Small intestine (tissue), 7 donors: ENCODE data around the gene RAB5B. TPM values are rescaled to one million over a fixed set of nuclear protein-coding genes. Genes with fewer than 3 reads are reported as not detected.

Source experiments
- DNase-seq, 2 donors: peaks; one replicate each; pipeline versions ENCODE4 v3.0.0 to v3.0.0-alpha.2; 2013
- FAIRE-seq: peaks from 2 replicates; lab custom pipeline; 2012; peaks lifted over from hg19 to GRCh38; lab: Jason Lieb, UNC
- H3K27ac ChIP-seq, 3 donors: one replicate each; pipeline ENCODE4 v1.5.1; 2013; ENCODE audit warnings: low read length in 2 of 3, mild to moderate bottlenecking in 2 of 3, control low read depth in 1 of 3, inconsistent platforms in 1 of 3, low read depth in 1 of 3, moderate library complexity in 1 of 3
- H3K27me3 ChIP-seq, 3 donors: one replicate each; pipeline ENCODE4 v1.6.1; 2013; ENCODE audit warnings: low read length in 3 of 3, inconsistent platforms in 1 of 3; ENCODE audit not compliant: control insufficient read depth in 3 of 3, insufficient read depth in 3 of 3
- H3K36me3 ChIP-seq, 3 donors: one replicate each; pipeline ENCODE4 v1.6.1; 2013; ENCODE audit warnings: low read length in 3 of 3, inconsistent platforms in 1 of 3, low read depth in 1 of 3, mild to moderate bottlenecking in 1 of 3, moderate library complexity in 1 of 3; ENCODE audit not compliant: control insufficient read depth in 3 of 3, insufficient read depth in 2 of 3
- H3K4me1 ChIP-seq, 3 donors: one replicate each; pipeline ENCODE4 v1.6.1; 2013; ENCODE audit warnings: low read length in 2 of 3, inconsistent platforms in 1 of 3, low read depth in 1 of 3, mild to moderate bottlenecking in 1 of 3, moderate library complexity in 1 of 3; ENCODE audit not compliant: control insufficient read depth in 3 of 3, insufficient read depth in 2 of 3
- H3K4me3 ChIP-seq, 3 donors: one replicate each; pipeline ENCODE4 v1.5.1; 2013; ENCODE audit warnings: low read length in 3 of 3, control low read depth in 1 of 3, inconsistent platforms in 1 of 3, low read depth in 1 of 3, mild to moderate bottlenecking in 1 of 3, moderate library complexity in 1 of 3
- H3K9me3 ChIP-seq, 2 donors: one replicate each; pipeline ENCODE4 v1.6.1; 2013; ENCODE audit warnings: low read depth in 1 of 2, low read length in 1 of 2; ENCODE audit not compliant: control insufficient read depth in 2 of 2, insufficient read depth in 1 of 2
- WGBS, 3 donors: extraction: QIAGEN DNeasy Blood & Tissue Kit; methylation state at CpG; one replicate each; pipeline ENCODE4 v1.1.7; 2013; 5-methylcytosine and 5-hydroxymethylcytosine counted together
- polyA plus RNA-seq, 4 donors: library from polyadenylated mRNA; stranded (reverse) in 3 of 4; unstranded in 1 of 4; fragments of 200-250 nt in 3 of 4; fragments of 120-200 nt in 1 of 4; gene quantifications; one replicate each; pipeline versions ENCODE4 v1.2.1 to v1.2.3, GENCODE V29; 2013
- donor health status: healthy with polysubstance abuse.
- donor health status: control.
- donor health status: control.
- donor health status: Bipolar disorder and iron deficiency.
- donor health status: healthy.

Gene RAB5B
- polyA plus RNA-seq, 4 donors = 45.8 to 119 (median 48.5) TPM

DNA sequence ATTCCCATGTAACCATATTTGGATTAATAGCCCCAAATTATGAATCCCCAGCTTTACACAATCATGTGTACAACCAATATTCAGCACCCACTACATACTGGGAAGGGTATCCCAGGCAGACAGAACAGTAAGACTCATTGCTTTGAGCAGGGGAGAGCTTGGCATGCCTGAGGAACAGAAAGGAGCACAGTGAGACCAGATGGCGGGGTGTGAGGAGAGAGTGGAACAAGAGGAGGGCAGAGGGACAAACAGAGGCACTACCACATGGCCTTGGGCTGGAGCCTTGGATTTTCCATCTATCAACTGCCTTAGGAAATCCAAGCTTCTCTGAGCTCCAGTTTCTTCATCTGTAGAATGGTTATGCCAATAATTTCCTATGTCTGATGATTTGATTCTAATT, 39.1 kb upstream of the RAB5B start:
- Histone ChIP-seq H3K27me3 (peaks cover 0 to 21% (median 0%) of the 10 kb centered on the region in 3 donors), H3K4me1 (peaks cover 8 to 38% (median 14%) of the 10 kb centered on the region in 3 donors), H3K27ac (no peak overlapping the region), H3K36me3 (peaks cover 4 to 14% (median 9%) of the 10 kb centered on the region in 3 donors), H3K4me3 (no peak overlapping the region), H3K9me3 (no peaks in the 10 kb centered on the region)
- WGBS, 3 donors = 88 to 100% (median 96%) methylated on average over 1 of the region's 1 CpG
- FAIRE-seq (no peak), DNase-seq (no peak)

DNA sequence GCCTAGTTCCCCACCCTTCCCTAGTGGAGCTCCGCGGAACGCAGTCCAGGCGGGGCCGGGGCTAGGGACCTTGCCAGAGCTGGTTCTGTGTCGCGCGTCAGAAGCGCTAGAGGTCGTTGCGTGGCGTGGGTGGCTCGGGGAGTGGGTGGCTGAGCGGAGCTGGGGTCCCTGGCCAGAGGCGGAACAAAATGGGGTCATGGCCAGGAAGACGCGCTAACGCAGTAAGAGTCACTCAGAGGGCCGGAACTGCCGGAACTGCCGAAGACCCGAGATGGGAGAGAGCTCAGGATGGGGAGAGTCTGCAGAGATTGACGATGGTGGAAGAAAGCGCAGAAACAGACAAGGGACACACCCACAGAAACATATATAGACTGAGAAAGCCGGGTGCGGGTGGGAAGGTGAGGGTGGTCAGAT, 38.1 kb upstream of the RAB5B start:
- H3K4me1 ChIP-seq = peaks cover 8 to 37% (median 13%) of the 10 kb centered on the region in 3 donors
- H3K27ac ChIP-seq = peak overlapping the region in 2 of 3 donors; percentile 51 to 67
- peaks cover 0 to 21% (median 0%) of the 10 kb centered on the region in 3 donors for H3K27me3 ChIP-seq
- 54 to 90% (median 79%) methylated on average over 26 of the region's 26 CpGs for WGBS, 3 donors
- FAIRE-seq (no peak), DNase-seq (peak in 1 of 2 donors; percentile 31)
- peak overlapping the region in 1 of 3 donors; percentile 13 for H3K4me3 ChIP-seq
- H3K36me3 ChIP-seq = peaks cover 4 to 14% (median 14%) of the 10 kb centered on the region in 3 donors
- H3K9me3 ChIP-seq = no peaks in the 10 kb centered on the region

DNA sequence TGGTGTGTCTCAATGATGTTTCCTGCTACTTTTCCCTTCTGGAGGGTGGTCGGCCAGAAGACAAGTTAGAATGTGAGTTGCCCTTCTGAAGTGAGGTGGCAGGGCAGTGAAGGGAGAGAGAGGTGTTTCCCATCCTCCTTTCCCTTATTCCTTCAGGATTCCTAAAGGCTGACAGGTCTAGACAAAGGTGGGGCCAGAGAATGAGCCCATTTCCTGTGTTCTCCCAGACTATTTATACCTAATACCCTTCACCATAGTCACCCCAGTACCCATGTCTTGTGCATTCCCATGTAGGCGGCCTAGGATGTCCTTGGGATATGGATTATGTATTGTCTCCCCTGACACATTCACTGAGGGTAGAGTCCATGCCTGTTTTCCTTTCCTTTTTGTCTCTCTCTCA, 35.9 kb upstream of the RAB5B start:
- WGBS, 3 donors = 85 to 90% (median 87%) methylated on average over 2 of the region's 2 CpGs
- DNase-seq (no peak), FAIRE-seq (no peak)
- H3K4me1 ChIP-seq = peaks cover 7 to 22% (median 8%) of the 10 kb centered on the region in 3 donors
- no peak overlapping the region for H3K4me3 ChIP-seq
- H3K9me3 ChIP-seq = no peaks in the 10 kb centered on the region
- H3K36me3 ChIP-seq = peaks cover 4 to 22% (median 19%) of the 10 kb centered on the region in 3 donors
- H3K27me3 ChIP-seq = peaks cover 0 to 21% (median 0%) of the 10 kb centered on the region in 3 donors
- peak overlapping the region in 1 of 3 donors; percentile 44 for H3K27ac ChIP-seq

DNA sequence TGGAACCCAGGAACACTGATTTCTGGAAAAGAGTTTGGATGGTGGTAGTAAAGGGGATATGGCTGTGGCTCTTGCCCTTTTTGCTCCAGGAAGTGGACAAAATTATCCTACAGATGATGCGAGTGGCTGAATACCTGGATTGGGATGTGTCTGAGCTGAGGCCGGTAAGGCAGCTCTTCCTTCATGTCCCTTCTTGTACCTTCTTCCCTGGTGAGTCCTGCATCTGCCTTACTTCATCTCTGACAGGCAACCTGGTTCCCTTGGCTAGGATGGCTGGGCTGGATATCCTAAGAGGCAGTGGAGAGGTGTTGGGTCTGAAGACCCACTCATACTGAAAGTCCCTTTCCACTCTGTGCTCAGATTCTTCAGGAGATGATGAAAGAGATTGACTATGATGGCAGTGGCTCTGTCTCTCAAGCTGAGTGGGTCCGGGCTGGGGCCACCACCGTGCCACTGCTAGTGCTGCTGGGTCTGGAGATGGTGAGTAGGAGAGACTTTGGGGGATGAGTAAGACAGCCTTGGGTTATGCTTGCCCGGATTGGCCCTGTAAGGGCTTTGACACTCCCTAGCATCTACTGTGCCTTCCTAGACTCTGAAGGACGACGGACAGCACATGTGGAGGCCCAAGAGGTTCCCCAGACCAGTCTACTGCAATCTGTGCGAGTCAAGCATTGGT, 34.9 kb upstream of the RAB5B start:
- no peak for FAIRE-seq
- Histone ChIP-seq H3K27ac (peak overlapping the region in 1 of 3 donors; percentile 73), H3K36me3 (peaks cover 7 to 24% (median 21%) of the 10 kb centered on the region in 3 donors), H3K9me3 (no peaks in the 10 kb centered on the region), H3K27me3 (peaks cover 0 to 21% (median 0%) of the 10 kb centered on the region in 3 donors), H3K4me3 (no peak overlapping the region), H3K4me1 (peaks cover 2 to 13% (median 8%) of the 10 kb centered on the region in 3 donors)
- no peak for DNase-seq
- 92 to 95% (median 93%) methylated on average over 8 of the region's 8 CpGs for WGBS, 3 donors

DNA sequence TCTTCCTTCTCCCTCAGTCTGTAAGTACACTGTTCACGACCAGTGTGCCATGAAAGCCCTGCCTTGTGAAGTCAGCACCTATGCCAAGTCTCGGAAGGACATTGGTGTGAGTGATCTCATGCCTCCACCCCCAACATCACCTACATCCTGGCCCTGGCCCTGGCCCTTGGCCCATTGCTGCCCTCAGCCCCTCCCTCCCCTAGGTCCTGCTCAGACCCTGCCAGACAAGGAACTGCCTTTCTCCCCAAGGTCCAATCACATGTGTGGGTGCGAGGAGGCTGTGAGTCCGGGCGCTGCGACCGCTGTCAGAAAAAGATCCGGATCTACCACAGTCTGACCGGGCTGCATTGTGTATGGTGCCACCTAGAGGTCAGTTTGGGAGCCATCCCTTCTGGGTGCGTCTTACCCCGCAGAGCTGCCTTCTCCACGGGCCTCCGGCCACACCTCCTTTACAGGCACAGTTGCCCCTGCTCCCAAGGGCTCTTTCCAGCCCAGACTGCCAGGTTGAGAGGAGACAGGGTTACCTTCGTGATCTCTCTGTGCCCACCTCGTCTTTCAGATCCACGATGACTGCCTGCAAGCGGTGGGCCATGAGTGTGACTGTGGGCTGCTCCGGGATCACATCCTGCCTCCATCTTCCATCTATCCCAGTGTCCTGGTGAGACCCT, 33.7 kb upstream of the RAB5B start:
- H3K4me3 ChIP-seq = no peak overlapping the region
- peaks cover 0 to 17% (median 0%) of the 10 kb centered on the region in 3 donors for H3K27me3 ChIP-seq
- DNase-seq = peak; percentile 93
- H3K36me3 ChIP-seq = peaks cover 8 to 27% (median 24%) of the 10 kb centered on the region in 3 donors
- no peak for FAIRE-seq
- peaks cover 0 to 11% (median 4%) of the 10 kb centered on the region in 3 donors for H3K4me1 ChIP-seq
- peak overlapping the region in 2 of 3 donors; percentile 43 to 73 for H3K27ac ChIP-seq
- H3K9me3 ChIP-seq = no peaks in the 10 kb centered on the region
- 12 to 17% (median 14%) methylated on average over 18 of the region's 18 CpGs for WGBS, 3 donors

DNA sequence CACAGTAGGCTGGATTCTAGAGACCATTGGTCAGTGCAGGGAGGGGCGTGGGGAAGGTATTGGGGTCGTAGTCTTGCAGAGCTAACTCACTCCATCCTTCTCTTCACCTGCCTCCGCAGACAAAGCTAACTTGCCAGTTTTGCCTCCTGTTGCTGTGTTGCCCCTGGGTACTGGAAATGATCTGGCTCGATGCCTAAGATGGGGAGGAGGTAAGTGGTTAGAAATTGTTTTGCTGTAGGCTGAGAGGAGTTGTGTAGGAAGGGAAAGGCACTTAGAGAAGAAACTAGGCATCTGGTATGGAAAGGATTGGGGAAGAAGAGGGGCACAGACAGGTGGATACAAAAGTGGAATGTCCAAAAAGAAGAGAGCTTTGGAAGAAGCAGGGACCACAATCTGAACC, 31.8 kb upstream of the RAB5B start:
- Histone ChIP-seq H3K27me3 (no peaks in the 10 kb centered on the region), H3K36me3 (peaks cover 11 to 28% (median 25%) of the 10 kb centered on the region in 3 donors), H3K27ac (peak overlapping the region in 1 of 3 donors; percentile 60), H3K9me3 (no peaks in the 10 kb centered on the region), H3K4me1 (peaks cover 0 to 11% (median 4%) of the 10 kb centered on the region in 3 donors), H3K4me3 (no peak overlapping the region)
- 84 to 93% (median 89%) methylated on average over 4 of the region's 4 CpGs for WGBS, 3 donors
- FAIRE-seq (no peak), DNase-seq (no peak)

DNA sequence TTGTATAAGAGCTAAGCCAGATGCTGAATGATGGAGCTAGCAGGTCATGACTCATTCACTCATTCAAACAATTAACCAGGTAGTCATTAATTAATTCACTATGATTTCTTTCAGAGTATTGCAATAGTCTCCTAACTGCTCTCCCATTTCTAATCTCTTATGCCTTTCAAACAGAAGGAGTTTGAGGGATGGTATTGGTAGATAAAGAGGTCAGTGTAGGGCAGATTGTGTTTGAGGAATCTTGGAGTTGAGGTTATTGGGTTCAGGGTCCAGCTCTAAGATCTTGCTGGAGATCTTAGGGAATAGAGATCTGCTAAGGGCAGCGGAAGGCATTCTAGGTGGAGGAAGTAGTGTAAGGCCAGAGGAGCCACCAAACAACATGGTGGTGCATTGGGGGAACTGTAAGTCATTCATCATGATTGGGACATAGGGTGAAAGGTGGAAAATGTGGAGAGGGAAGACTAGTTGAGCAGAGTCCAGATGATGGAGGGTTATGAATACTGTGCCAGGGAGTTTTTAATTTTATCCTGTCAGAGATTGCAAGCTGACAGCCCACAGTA, 31.2 kb upstream of the RAB5B start:
- WGBS, 3 donors = 58 to 91% (median 63%) methylated on average over 1 of the region's 1 CpG
- Histone ChIP-seq H3K27me3 (no peaks in the 10 kb centered on the region), H3K4me1 (peaks cover 0 to 11% (median 0%) of the 10 kb centered on the region in 3 donors), H3K4me3 (no peak overlapping the region), H3K9me3 (no peaks in the 10 kb centered on the region), H3K27ac (no peak overlapping the region), H3K36me3 (peaks cover 8 to 28% (median 25%) of the 10 kb centered on the region in 3 donors)
- FAIRE-seq (no peak), DNase-seq (peak; percentile 39 to 77)

DNA sequence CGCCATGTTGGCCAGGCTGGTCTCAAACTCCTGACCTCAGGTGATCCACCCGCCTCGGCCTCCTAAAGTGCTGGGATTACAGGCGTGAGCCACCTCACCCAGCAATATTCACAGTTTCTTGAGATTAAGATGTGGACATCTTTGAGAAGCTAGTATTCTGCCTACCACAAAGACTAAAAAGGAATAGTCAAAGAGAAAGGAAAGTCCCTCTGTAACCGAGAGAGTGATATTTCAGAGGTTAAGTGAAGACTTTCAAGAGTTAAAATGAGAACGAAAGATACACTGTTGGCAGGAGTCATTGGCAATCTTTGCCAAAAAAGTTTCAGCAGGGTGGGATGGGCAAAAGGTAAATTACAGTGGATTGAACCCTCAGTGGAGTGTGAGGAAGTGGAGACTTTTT, 27.3 kb upstream of the RAB5B start:
- Histone ChIP-seq H3K27me3 (no peaks in the 10 kb centered on the region), H3K4me3 (no peak overlapping the region), H3K4me1 (peaks cover 0 to 2% (median 0%) of the 10 kb centered on the region in 3 donors), H3K36me3 (peaks cover 6 to 21% (median 13%) of the 10 kb centered on the region in 3 donors), H3K27ac (no peak overlapping the region), H3K9me3 (no peaks in the 10 kb centered on the region)
- WGBS, 3 donors = 79 to 83% (median 81%) methylated on average over 6 of the region's 6 CpGs
- FAIRE-seq (no peak), DNase-seq (no peak)
